Psoas muscle (tissue), 8 donors: ENCODE results near the gene BBS1. TPM values are rescaled to one million over a fixed set of nuclear protein-coding genes. Genes with fewer than 3 reads are reported as not detected.

Source experiments
- ATAC-seq, 4 donors: fragments of 200-7000 bp; cut with Tn5 transposase; one replicate each; pipeline ENCODE4 v1.9.1; 2020; ENCODE audit warnings: moderate library complexity in 3 of 4, mild to moderate bottlenecking in 2 of 4
- DNase-seq, 2 donors: peaks; one replicate each; pipeline ENCODE4 v3.0.0-alpha.2; 2020
- H3K27ac ChIP-seq: fragments of 200-600 bp; one replicate; pipeline ENCODE4 v1.8.0; 2022
- H3K27me3 ChIP-seq, 3 donors: fragments of 200-600 bp in 1 of 3; one replicate each; pipeline versions ENCODE4 v1.6.1 to v1.8.0; 2013 to 2022; ENCODE audit warnings: low read length in 2 of 3, mild to moderate bottlenecking in 2 of 3, moderate library complexity in 1 of 3; ENCODE audit not compliant: insufficient read depth in 3 of 3
- H3K36me3 ChIP-seq, 2 donors: fragments of 200-600 bp in 1 of 2; one replicate each; pipeline versions ENCODE4 v1.6.1 to v1.8.0; 2013 to 2022; ENCODE audit warnings: low read depth in 1 of 2, mild to moderate bottlenecking in 1 of 2, moderate library complexity in 1 of 2; ENCODE audit not compliant: insufficient read depth in 1 of 2
- H3K4me1 ChIP-seq: fragments of 200-600 bp; one replicate; pipeline ENCODE4 v1.8.0; 2022
- H3K4me3 ChIP-seq: fragments of 200-600 bp; one replicate; pipeline ENCODE4 v1.8.0; 2022; ENCODE audit warnings: mild to moderate bottlenecking
- H3K9me3 ChIP-seq: fragments of 200-600 bp; one replicate; pipeline ENCODE4 v1.8.0; 2022
- CTCF ChIP-seq: fragments of 200-600 bp; IDR thresholded peaks from one replicate; pipeline ENCODE4 v1.8.0; 2022; ENCODE audit warnings: antibody characterized with exemption
- WGBS, 3 donors: extraction: QIAGEN DNeasy Blood & Tissue Kit; methylation state at CpG; one replicate each; pipeline versions ENCODE4 v1.1.6 to v1.1.7; 2013; 5-methylcytosine and 5-hydroxymethylcytosine counted together
- intact Hi-C, 2 donors: fragments of 100-400 bp; cut with DNase I; formaldehyde crosslinking; loops; one replicate each; pipeline versions ENCODE4 v1.11.0 to v1.14.2; 2022
- polyA plus RNA-seq, 3 donors: library from polyadenylated mRNA; stranded (reverse); fragments of 200-250 nt; gene quantifications; one replicate each; pipeline ENCODE4 v1.2.3, GENCODE V29; 2013
- total RNA-seq, 4 donors: library from RNA; stranded (reverse); fragmentation: NEBNext Ultra II Directional in 2 of 4; extraction: Animal tissue kit (Norgen Biotek cat#: 25700) in 2 of 4; gene quantifications; one replicate each; pipeline versions ENCODE4 v1.2.1 to v1.2.4, GENCODE V29; 2021 to 2023
- donor health status: healthy with polysubstance abuse.
- donor health status: DM: no; HTN: no; CAD: no; lungs with moderate emphysema.
- donor health status: Bipolar disorder and iron deficiency.
- donor health status: healthy.
- donor health status: DM: yes; HTN: yes; CAD: no.
- donor health status: DM: no; HTN: no; CAD: no.
- donor health status: DM: no; HTN: no; CAD: no.
- donor health status: DM: yes; HTN: yes; CAD: no.

Gene BBS1
- total and polyA plus RNA-seq, 7 donors, result 4.4 to 15.3 (median 10.9) TPM

- H3K27ac ChIP-seq, result no peak overlapping the region
- intact Hi-C loops, result no loop called here
- WGBS, 3 donors, result 92 to 95% (median 94%) methylated on average over 11 of the region's 11 CpGs
- peaks cover 2 to 71% of the 10 kb centered on the region in 2 donors for H3K36me3 ChIP-seq
- no peaks in the 10 kb centered on the region for H3K9me3 ChIP-seq
- H3K27me3 ChIP-seq, result peaks cover 0 to 3% (median 0%) of the 10 kb centered on the region in 3 donors
- ATAC-seq (no peak), DNase-seq (no peak)
- no peak overlapping the region for H3K4me3 ChIP-seq
- peaks cover 5% of the 10 kb centered on the region for H3K4me1 ChIP-seq
- no peak for TF ChIP-seq CTCF
Measured at GRCh38 chr11:66473167-66473566, 37.3 kb upstream of the BBS1 start.

- Histone ChIP-seq H3K27me3 (peaks cover 0 to 3% (median 0%) of the 10 kb centered on the region in 3 donors), H3K27ac (no peak overlapping the region), H3K36me3 (peaks cover 2 to 71% of the 10 kb centered on the region in 2 donors), H3K4me1 (peaks cover 5% of the 10 kb centered on the region), H3K4me3 (no peak overlapping the region), H3K9me3 (no peaks in the 10 kb centered on the region)
- intact Hi-C loops, result no loop called here
- 86 to 89% (median 87%) methylated on average over 19 to 20 of the region's 20 CpGs for WGBS, 3 donors
- no peak for DNase-seq
- no peak for TF ChIP-seq CTCF
- ATAC-seq, result no peak
Measured at GRCh38 chr11:66473608-66474515, 36.6 kb upstream of the BBS1 start.

- 89 to 93% (median 91%) methylated on average over 36 to 44 of the region's 44 CpGs for WGBS, 3 donors
- DNase-seq, result no peak
- Histone ChIP-seq H3K36me3 (peaks cover 2 to 55% of the 10 kb centered on the region in 2 donors), H3K27me3 (peaks cover 0 to 3% (median 0%) of the 10 kb centered on the region in 3 donors), H3K4me3 (no peak overlapping the region), H3K9me3 (no peaks in the 10 kb centered on the region), H3K4me1 (peaks cover 9% of the 10 kb centered on the region), H3K27ac (no peak overlapping the region)
- intact Hi-C loops, result loop anchor here in 1 of 2 donors (5.0 kb wide), 1 partner anchor 68 kb away; no protein-coding TSS in a partner anchor
- TF ChIP-seq CTCF, result no peak
- ATAC-seq, result no peak
Measured at GRCh38 chr11:66475349-66476172, 34.9 kb upstream of the BBS1 start.

GRCh38 chr11:66476173-66476840 lies 34.1 kb upstream of the BBS1 start:
- Histone ChIP-seq H3K27me3 (peaks cover 0 to under 1% (median 0%) of the 10 kb centered on the region in 3 donors), H3K36me3 (peaks cover 2 to 48% of the 10 kb centered on the region in 2 donors), H3K4me3 (no peak overlapping the region), H3K27ac (no peak overlapping the region), H3K4me1 (peaks cover 15% of the 10 kb centered on the region), H3K9me3 (no peaks in the 10 kb centered on the region)
- 74 to 82% (median 79%) methylated on average over 10 of the region's 10 CpGs for WGBS, 3 donors
- DNase-seq, result no peak
- no peak for TF ChIP-seq CTCF
- intact Hi-C loops, result loop anchor here in 1 of 2 donors (5.0 kb wide), 1 partner anchor 69 kb away; no protein-coding TSS in a partner anchor
- no peak for ATAC-seq
